Activated CD4-positive, alpha-beta T cell treated with anti-CD3 and anti-CD28 coated beads for 4 hours (primary cell): ENCODE measurements around the gene HBS1L.

Source experiments
- DNase-seq, 2 donors: peaks; one replicate each; pipeline ENCODE4 v3.0.0-alpha.2; 2020

Gene HBS1L

GRCh38 chr6:135033238-135033637, 21.4 kb downstream of the HBS1L start:
- DNase-seq = no peak

DNA sequence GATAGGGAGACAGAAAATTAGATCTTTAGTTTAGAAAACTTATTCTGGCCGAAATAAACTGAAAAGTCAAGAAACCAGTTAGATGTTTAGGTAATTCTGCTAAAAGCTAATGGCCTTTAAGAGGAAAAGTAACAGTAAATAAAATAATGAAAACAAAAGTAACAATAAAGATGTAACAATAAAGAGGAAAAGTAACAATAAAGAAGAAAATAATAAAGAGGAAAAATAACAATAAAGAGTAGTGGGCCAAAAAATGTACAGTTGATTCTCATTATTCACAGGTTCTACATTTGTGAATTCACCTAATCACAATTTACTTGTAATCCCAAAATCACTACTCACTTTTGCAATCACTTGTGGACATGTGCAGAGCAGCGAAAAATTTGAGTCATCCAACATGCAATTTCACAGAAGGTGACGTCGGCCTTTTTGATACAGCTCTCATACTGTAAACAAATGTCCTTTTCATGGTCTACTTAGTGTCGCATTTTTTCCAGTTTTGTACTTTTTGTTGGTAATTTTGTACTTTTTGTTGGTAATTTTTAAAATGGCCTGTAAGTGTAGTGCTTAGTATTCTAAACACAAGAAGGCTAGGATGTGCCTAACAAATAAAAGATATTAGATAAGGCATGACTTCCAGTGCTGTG, 24.0 kb downstream of the HBS1L start:
- peak; percentile 12 to 31 for DNase-seq

GRCh38 chr6:135030056-135030473, 24.6 kb downstream of the HBS1L start:
- DNase-seq = peak; percentile 8 to 20

GRCh38 chr6:135025775-135026174, 28.8 kb downstream of the HBS1L start:
- no peak for DNase-seq

DNA sequence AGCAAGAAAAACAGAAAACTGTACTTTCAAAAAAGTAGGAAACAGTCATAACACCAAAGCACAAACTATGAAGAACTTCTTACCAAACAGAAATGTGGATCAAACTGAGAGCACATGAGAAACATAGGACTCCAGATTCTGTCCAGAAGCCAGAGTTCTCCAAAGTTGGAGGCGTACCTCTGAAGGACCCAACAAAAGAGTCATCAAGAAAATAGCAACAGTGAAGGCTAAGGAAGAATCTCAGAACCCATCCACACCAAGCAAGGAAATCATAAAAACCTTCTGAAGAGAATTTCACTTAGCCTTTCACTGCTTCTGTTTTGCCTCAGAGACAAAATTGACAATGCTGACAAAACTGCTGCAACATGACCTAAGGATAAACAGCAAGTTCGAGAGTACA, 29.4 kb downstream of the HBS1L start:
- DNase-seq = no peak

DNA sequence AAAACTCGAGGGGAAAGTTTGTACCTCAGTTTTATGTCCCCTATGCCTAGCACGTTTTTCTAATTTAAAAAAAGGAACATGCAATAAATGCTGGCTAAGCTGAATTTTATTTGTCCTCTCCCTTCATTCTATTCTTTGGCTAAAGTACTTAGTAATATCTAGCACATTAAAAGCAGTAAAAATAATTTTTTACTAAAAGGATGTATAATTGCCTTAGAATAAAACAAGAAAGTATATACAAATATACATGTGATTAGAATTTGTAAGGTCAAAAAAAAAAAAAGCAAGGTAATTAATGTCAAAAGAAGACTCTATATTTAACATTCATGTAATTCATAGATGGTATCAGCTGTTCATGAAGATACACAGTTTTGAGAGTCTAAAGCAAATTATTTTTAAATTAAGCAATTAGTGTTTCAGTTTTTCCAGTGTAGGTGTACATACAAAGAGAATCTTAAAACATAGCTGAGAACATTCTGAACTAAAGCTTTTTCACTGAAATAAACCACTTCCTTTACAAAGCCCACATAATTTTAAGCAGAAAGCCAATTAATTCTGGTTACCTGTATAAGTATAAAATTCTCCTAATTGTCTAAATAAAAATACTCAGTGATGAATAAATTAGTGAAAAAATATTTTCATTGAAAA, 32.4 kb downstream of the HBS1L start:
- DNase-seq = no peak

DNA sequence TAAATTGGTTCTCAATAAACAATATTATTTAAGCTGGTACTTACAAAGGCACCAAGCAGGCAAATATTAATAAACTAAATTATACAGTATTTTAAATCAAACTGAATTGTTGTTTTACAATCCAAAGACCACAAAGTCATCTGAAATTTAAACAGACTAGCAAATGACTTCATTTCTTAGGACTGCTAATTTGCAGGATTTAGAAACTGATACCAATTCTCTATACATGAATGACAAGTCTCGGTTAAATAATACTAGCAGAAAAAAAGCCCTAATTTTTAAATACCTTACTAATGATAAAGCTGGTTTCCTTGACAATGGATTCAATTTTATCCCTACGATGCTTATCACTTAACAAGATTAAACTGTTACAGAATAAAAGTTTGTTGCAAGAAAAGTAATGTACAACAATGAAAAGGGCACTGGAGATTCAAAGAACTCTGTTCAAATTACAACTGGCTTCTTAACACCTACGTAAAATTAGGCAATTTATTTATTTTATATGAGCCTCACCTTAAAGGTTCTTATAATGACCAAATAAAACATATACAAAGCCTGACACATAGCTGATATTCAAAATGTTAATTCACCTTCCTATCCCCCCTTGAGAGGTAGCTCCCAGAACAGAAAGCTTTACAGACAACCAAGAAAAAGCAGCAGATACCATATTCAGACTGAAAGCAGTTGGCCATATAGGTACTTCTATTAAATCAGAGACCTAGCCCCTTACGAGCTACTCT, 33.1 kb downstream of the HBS1L start:
- DNase-seq = no peak

DNA sequence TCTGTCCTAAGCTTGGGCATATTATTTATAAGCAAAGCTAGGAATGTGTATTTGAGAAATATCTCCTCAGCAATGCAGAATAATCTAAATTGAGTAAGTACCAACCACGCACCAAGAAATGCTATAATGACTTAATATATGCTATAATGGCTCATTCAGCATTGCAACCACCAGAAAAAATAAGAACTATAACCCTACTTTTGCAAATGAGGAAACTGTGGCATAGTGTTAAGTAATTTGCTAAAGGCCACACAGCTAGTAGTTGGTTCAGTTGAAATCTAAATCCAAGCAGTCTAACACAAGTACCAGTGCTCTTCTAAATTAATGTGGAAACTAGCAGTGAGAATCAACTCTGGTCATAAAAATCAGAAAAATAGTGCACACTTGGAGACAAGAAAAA, 35.7 kb downstream of the HBS1L start:
- no peak for DNase-seq

DNA sequence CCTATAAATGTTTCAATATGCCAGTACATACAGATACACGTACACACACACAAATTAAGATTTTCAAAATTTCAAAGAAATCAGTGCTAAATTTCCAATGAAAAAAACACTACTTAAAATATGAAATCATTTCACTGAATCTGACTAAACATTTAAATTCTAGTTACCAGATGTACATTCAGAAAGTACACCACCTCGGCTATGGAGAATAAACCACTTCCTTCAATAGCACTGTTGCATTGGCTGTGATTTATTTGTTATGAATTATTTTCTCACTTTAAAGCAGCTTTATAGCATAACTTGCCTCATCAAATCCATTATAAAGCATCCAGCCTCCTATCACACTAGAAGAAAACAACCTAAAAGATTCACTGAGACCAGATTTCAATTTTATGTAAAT, 36.6 kb downstream of the HBS1L start:
- no peak for DNase-seq

DNA sequence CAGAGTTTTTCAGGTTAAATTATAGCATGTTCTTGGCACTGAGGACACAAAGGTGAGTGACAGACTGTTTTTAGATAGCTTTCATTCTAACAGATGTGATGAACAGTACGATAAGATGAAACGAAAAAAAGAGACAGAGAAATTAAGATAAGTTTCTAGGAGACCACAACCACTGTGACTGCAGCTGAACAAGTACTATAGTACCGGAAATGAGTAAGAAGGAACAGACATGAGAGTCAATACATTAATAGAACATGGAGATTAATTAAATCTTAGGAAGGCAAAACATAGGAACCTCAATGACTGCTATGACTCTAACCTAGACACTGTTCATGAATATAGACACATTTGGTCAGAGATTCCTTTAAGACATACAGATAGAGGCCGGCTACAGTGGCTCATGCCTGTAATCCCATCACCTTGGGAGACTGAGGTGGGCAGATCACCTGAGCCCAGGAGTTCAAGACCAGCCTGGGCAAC, 40.2 kb downstream of the HBS1L start:
- peak; percentile 20 to 21 for DNase-seq

DNA sequence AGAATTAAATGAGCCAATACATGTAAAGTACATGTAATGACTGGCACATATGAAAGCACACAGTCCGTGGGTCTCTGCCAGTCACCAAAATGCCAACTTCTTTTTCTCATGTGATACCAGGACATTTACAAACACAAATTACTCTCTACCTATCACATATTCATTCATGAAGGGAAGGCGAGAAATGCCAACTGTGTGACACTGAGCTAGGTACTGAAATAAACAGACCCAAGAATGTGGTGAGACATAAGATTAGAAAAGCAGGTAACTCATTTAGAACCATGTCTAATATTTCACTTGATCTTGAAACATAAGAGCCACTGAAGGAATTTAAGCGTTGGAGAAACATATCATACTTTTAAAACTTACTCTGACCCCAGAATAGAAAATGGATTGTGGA, 41.4 kb downstream of the HBS1L start:
- DNase-seq = no peak

- no peak for DNase-seq
These were observed 41.9 kb downstream of the HBS1L start for GRCh38 chr6:135012764-135013163.

GRCh38 chr6:135012349-135012748, 42.3 kb downstream of the HBS1L start:
- DNase-seq = no peak

- no peak for DNase-seq
These were observed 45.7 kb downstream of the HBS1L start for GRCh38 chr6:135008941-135009290.

DNA sequence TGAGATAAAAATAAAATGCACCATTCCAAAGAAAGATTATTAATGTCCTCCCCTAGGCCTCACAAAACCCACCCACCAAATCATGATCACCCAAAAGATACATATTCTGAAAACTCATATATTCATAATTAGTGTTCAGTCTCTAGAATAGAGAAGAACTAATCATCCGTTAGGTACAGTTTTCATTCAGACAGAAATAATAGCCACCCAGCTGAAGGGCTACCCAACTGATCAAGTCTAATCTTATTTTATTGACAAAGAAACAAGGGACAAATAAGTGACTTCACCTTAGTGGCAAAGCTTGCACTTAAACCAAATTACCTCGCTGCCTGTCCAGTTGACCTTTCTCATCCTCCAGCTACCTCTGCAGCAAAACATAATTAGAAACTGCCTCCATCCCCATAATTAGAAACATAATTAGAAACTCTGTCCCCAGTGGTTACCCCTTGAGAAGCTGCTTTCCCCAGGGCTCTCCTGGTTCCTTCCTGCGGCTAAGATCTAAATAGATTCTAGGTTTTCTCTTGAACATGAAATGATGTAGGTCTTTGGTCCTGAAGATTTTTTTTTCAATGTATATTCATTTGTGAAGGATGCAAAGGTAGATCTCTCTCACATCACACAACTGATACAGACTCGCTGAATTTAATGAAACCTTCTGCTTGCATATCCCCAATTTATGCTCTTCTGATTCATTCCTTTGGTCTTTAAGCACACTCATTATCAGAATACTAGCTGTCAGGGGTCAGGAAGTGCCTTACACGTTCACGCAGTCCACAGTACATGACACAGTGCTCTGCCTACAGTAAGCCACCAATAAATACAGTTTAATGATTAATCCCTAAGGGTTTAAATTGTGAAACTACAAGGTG, 46.3 kb downstream of the HBS1L start:
- no peak for DNase-seq

- no peak for DNase-seq
These were observed 48.2 kb downstream of the HBS1L start for GRCh38 chr6:135006386-135006914.

- no peak for DNase-seq
These were observed 50.2 kb downstream of the HBS1L start for GRCh38 chr6:135004399-135004798.

GRCh38 chr6:135002974-135003703, 51.5 kb downstream of the HBS1L start:
- DNase-seq = no peak

DNA sequence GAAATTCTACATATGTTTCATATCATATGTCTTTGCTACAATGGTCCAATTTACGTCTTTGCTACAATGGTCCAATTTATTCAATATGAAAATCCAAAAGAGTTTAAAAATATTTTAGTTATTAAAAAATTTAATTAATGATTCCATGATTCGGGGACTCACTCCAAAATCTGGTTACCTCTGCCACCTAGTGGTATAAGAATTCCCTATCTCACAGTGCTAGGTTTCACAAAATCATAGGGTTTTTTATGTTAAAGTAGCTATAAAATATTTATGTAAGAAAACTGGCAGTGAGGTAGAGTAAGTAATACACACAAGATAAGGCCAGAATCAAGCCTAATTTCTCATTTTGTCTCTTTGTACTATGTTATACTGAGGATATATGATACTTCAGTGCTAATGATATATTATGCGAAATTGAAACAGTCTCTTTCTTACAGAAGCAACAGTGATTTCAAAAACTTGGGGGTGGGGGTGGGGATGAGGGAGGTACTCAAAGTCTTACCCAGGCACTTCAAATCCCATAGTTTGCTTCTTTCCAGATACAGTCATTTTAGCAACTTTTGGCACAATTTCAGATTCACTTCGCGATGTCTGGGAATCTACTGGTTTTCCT, 52.3 kb downstream of the HBS1L start:
- DNase-seq = no peak

DNA sequence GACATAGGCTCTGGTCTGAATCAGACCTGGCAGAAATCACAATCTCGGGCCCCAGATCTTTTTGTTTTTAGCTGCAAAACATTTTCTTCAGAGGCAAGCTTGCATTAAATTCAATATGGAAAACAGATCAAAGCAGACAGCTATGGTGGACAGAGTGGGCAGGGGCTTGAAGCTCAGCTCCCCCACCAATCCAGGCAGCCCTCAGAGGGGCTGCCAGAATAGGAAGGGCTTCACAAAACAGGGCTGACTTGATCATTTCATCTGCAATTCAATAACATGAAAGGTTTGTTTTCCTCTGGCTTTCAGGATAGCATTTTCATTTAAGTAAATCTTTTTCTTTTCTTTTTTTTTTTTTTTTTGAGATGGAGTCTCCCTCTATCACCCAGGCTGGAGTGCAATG, 55.5 kb downstream of the HBS1L start:
- no peak for DNase-seq

- DNase-seq = no peak
These were observed 57.3 kb downstream of the HBS1L start for GRCh38 chr6:134997133-134997995.
